ENCODE data around the gene PLG.

DNA sequence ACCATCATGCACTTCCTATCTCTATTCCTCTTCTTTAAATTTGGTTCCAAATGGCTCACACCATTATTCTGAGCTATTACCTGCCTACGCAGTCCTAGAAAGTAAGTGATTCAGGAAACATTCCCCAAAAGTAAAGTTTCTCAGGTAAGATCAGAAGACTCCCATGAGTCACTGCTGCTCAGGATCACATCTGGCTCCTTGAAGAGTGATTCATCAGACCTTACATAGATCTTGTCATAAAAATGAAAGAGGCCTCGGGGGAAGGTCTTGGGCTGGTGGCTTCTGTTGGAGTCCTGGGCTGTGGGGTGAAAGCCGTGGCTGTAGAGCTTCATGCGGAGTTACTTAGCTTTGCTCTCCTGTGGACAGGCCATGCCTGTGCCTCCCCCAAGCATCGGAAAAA, 35.9 kb downstream of the PLG start:
- no peak for TF ChIP-seq MAX (IDR thresholded peaks at IDR 0.05; ENCODE audit: low read depth, low read length)
- TF ChIP-seq CTCF (IDR thresholded peaks at IDR 0.05; ENCODE audit: low read depth, low read length): no peak
- no peak for TF ChIP-seq POLR2A (IDR thresholded peaks at IDR 0.05; ENCODE audit: extremely low read depth, insufficient read length)
